GM19397 (cell line): ENCODE data around the gene SLC29A2.
A peak's percentile ranks its signal among the peaks of the same experiment; 100 is the strongest.
"Not testable (repeated sequence)": the region's sequence is repeated elsewhere in the genome, so short reads cannot be mapped to it uniquely, and the experiment has no call there.

Experiments
- ATAC-seq: cut with Tn5 transposase; IDR thresholded peaks from one replicate; pipeline ENCODE4 v1.9.1; 2021; ENCODE audit warnings: mild to moderate bottlenecking, moderate library complexity; ENCODE audit not compliant: unreplicated experiment

Gene SLC29A2

DNA sequence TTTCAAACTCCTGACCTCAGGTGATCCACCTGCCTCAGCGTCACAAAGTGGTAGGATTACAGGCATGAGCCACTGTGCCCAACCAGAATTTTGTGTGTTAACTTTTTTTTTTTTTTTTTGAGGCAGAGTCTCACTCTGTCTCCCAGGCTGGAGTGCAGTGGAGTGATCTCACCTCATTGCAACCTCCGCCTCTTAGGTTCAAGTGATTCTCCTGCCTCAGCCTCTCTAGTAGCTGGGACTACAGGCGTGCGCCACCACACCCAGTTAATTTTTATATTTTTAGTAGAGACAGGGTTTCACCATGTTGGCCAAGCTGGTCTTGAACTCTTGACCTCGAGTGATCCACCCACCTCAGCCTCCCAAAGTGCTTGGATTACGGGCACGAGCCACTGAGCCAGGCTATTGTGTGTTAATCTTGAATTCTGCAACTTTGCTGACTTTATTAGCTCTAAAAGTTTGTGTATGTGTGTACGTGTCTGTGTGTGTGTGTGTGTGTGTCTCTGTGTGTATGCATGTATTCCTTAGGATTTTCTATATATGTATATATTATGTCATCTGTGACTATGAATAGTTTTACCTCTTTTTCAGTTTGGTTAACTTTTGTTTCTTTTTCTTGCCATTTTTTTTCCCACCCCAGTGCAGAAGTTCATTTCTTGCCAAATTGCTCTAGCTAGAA, 20.9 kb downstream of the SLC29A2 start:
- ATAC-seq = not testable (repeated sequence)

DNA sequence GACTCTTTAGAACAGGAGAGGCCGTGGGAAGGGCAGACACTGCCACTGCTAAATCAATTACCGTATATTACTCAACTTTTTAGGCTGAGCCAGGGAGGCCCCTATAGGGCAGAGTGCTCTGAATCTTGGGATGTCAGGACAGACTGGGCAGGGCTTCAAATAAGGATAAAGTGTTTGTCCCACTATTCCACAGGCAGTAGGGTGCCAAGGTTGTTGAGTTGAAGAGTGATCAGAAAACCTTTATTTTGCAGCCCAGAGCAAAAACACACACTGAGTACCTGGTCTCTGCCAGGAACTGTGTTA, 22.5 kb downstream of the SLC29A2 start:
- ATAC-seq = no peak

DNA sequence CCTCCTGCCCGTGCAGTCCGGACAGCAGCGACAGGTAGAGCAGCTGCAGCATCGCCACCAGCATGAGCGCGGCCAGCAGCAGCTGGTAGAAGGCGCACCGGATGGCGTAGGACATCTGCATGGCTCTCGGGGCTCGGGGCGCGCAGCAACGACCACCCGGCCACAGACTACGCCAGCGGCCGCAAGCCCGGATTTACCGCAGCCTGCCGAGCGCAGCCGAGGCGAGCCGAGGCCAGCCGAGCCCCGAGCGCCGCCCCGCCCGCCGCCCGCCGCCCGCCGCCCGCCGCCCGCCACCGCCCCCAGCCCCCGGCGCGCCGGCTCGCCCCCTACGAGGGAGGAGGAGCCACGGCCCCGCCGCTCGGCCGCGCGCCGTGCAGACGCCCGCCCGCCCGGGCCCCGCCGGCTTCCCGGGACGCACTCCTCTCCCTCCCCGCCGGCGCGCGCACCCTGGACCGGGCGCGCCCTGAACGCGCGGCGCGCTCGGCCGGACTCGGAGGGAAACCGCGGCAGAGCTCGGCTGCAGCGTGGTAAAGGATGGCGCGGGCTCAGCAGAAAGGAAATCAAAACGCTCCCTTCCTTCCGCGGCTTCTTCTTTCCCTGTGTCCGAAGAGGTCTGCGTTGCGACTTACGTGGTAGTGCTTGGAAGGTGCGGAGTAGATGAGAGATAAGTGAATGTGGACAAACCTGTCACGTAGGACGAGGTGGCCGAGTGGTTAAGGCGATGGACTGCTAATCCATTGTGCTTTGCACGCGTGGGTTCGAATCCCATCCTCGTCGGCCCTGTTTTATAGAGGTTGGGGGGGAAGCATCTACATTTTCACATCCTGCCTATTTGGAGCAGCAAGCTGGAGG, 23.9 kb downstream of the SLC29A2 start, which contains the start of gene B4GAT1:
Gene B4GAT1 (minus strand): TSS at position 205 of the 852 bp plus-strand sequence. CDS start 84 bp downstream, at position 121.
- peak; percentile 47 for ATAC-seq

DNA sequence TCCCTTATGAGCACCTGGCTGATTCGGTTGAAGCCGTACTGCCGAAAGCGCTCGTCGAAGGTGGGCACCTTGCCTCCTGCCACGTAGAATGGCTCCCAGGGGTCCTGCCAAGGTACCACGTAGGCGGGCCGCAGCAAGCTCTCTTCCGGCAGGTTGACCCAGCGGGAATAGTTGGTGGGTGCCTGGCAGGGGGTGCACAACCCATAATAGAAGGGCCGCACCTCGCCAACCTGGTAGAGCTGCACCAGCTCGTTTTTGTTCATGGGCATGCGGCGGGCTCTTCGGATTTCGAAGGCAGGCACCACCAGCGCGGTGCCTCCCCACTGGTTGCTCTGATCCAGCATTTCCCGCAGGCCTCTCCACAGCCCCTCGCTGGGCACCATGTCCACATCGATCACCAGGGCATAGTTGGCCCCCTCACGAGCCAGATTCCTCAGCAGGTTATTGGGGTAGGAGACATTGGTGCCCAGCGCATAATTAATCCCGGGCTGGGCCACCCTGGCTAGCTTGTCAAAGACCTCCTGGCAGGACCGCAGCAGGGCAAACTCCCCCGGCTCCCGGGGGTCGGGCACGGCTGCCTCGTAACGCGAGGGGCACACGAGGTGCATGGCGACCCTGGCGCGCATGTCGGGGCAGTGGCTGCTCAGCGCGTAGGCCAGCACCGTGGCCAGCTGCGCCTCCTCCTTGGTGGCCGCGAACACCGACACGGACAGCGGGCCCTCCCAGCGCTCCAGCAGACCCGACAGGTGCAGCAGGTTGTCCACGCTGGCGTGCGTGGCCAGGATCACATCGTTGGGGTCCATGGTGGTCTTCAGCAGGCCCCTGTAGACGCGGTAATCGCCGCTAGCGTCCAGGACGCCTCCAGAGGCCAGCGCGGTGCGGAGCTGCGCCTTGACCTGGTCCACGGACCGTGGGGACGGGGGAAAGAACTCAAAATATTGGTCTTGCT, 24.8 kb downstream of the SLC29A2 start:
- no peak for ATAC-seq

DNA sequence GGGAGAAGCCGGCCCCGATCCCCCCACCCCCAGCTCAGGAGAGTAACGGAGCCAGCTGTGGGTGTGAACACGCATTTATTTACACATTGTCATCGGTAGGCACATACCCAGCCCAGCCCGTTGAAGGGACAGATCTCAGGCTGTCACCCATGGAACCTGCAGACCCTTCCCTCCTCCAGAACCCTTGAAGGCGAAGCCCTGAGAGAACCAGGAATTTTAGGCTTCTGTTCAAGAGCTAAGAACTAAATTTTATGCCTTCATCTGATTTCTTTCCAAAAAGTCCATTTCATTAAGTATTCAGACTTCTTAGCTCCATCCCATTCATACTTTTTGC, 26.3 kb downstream of the SLC29A2 start:
- peak; percentile 9 for ATAC-seq

DNA sequence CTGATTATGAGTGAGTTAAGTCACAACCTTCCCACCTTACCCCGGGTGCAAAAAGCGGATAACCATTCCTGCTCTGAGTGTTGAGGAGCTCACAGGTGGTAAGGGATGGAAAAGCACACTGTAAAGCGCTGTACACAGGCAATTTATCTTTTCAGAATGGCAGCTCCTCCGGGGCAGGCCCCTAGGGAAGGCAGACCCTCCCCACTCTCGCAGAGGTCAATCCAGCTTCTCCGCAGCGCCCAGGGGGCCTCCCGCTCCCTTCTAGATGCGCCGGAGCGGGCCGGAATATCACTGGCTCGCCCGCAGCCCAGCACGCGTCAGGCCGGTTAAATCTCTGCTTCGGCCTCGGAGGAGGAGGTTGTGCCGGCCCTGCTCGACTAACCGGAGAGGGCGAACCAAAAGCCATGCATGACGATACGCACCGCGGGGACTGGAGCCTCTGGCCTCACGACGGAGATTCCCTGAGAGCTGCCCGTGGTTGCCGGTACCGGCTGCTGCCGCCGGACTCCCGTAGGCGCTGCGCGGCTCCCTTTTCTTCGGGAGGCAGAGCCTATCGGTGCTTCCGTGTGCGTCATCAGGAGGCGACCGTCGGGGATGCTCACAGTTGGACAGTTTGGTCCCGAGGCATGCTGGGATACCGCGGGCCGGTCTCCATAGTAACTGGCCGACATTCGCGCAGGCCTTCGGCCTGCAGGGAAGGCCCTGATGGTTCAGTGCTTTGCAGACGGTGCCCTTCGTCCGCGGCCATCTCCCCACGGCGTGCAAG, 26.8 kb downstream of the SLC29A2 start, which contains the start of gene BRMS1:
Gene BRMS1 (minus strand): TSS at position 555 of the 766 bp plus-strand sequence. CDS start 2,870 bp downstream, outside the sequence.
- ATAC-seq = peak; percentile 66

DNA sequence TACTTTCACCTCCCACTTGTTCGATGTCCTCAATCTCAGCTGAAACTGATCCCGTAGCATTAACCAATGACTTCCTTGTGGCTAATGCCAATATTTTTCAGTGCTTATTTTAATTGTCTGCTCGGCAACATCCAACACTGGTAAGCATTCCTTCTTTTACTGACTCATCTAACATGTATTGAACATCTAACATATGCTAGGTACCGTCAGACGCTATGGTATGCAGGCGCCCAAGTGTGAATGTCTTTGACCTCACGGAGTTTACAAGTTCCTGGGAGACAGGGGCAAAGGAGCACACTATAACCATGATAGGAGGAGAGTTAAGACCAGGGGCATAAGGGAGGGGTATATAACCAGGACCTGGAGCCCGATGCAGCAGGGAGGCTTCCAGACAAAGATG, 28.4 kb downstream of the SLC29A2 start:
- ATAC-seq = no peak

DNA sequence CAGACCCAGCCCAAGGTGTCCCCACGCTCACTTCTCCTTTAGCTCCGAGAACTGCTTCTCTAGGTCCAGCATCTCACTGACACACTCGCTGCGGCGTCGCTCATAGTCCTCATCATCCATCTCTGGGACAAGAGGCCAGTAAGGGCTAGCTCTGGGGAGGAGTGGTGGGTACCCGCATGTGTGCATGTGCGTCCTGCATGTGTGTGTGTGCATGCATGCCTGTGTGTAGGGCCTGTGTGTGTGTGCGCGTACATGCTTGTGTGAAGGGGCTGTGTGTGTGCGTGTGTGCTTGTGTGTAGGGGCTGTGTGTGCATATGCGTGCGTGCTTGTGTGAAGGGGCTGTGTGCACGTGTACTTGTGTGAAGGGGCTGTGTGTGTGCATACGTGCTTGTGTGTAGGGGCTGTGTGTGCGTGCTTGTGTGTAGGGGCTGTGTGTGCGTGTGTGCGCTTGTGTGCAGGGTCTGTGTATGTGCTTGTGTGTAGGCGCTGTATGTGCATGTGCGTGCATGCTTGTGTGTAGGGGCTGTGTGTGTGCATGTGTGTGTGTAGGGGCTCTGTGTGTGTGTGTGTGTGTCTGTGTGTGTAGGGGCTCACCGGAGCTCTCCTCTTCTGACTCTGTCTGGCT, 29.9 kb downstream of the SLC29A2 start:
- ATAC-seq = no peak

DNA sequence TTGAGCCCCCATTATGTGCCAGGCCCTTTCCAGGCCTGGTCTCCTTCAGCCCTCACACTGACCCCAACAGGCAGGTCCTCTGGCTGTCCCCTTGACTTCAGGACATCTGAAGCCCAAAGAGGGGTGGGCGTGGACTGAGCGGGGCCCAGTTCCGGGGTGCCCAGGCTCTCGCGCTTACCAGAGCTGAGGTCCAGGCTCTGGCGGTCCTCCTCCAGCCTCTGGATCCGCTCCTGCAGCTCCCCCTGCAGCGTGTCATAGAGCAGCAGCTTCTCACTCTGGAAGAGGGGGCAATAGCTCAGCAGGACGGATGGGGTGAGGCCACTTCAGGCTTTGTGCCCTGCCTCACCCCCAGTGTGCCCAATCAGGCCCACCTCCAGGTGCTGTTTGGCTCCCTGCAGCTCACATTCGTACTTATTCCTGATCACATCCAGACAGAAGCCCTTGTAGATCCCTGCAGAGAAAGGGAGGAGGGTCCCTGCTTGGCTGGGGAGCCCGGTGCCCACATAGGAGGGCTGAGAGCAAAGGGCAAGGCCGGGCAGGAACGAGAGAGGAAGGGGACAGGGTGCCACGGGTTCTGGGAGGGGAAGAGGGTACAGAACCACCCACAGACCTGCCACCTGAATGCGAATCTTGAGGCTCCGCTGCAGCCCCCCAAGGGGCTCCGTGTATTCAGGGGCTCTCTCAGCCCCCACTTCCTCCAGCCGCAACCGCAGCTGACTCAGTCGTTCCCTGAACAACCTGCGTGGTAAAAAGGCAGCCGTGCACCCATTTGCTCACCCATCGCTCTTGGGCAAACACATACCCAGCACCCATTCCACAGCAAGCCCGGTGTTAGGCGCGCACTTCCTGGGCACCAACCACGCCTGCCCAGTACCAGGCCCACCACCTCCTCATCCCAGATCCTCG, 30.7 kb downstream of the SLC29A2 start:
- ATAC-seq = no peak

DNA sequence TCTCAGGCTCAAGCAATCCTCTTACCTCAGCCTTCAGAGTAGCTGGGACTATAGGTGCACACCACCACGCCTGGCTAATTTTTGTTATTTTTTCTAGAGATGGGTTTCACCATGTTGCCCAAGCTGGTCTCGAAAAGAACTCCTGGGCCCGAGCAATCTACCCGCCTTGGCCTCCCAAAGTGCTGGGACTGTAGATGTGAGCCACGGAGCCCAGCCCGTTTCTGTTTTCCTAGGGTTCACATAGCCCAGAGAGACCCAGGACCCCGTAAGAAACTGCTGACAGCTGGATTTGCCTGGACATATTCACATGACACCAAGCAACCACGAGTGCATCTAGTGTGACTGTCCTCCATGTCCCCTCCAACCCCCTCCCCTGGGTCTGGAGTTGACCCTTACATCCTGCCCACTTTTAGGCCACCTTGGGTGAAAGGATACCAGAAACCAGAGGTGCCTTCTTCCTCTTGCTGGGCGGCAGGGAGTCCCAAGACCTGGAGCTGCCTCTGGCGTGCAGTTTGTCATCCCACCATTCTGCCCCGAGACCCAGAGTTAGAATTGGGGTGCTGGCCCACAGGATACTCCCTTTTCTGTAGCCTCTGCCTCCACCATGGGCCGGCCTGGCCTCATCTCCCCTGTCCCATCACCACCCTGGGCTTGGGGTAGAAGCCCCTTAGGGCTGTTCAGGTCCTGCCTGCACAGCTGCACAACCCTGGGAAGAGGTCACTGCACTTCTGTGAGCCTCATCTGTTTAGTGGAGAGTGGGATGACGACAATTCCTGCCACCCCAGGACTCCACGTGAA, 31.7 kb downstream of the SLC29A2 start:
- ATAC-seq = no peak

DNA sequence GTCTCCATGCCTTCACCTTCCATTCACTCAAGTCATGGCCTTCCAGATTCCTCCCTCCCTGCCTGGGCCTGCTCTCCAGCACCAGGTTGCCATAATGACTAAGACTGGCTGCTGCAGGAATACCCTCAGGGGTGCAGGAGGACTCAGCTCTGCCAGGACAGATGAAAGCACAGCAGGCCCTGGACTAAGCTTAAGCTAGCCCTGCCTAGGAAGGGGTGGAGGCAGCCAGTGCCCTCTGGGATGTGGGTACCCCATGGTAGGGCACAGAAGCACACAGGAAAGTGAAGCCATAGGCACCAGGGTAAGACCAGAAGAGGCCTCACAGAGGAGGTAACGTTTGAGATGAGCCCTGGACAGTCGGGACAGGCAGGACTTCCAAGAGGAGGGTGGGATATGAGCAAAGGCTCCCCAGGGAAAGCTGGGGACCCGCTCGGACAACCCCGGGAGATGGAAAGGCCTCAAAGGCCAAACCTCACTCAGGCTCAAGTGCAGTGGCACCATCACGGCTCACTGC, 32.3 kb downstream of the SLC29A2 start:
- ATAC-seq = no peak

DNA sequence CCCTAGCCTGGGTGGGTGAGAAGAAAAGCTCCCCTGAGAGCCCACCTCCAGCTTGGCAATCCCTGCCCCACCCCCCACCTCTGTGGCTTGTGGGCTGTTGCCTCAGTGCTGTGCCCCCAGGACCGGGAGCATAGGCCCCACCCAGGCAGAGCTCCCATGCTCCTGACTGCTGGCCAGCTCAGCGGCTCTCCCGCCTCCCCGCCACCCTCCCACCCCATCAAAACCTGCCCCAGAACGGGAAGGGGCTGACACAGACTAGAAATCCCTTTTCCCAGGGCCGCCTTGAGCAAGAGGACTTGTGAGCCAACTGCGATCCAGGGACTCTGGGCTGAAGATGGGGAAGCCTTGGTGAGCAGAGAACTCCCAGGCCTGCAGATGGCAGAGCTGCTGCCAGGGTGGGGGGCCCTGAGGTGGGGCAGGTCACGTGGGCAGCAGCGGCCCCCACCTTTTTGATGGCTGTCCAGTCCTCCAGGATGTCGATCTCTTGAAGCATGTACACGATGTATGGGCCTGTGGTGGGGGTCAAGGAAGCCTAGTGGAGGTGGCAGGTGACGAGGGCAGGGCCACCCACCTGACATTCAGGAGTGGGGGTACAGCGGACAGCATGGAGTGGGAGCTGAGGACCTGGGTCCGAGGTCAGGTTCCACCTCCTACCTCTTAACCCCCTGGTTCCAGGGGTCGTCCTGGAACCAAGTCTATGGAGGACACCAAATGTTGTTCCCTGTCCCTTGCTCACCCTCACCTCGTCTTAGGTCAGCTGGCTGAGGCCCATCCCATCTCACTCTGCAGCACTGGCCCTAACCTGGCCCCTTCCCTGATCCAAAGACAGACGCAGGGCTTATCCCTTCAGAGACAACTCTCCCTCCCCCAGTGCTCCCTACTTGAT, 33.0 kb downstream of the SLC29A2 start:
- ATAC-seq = no peak

DNA sequence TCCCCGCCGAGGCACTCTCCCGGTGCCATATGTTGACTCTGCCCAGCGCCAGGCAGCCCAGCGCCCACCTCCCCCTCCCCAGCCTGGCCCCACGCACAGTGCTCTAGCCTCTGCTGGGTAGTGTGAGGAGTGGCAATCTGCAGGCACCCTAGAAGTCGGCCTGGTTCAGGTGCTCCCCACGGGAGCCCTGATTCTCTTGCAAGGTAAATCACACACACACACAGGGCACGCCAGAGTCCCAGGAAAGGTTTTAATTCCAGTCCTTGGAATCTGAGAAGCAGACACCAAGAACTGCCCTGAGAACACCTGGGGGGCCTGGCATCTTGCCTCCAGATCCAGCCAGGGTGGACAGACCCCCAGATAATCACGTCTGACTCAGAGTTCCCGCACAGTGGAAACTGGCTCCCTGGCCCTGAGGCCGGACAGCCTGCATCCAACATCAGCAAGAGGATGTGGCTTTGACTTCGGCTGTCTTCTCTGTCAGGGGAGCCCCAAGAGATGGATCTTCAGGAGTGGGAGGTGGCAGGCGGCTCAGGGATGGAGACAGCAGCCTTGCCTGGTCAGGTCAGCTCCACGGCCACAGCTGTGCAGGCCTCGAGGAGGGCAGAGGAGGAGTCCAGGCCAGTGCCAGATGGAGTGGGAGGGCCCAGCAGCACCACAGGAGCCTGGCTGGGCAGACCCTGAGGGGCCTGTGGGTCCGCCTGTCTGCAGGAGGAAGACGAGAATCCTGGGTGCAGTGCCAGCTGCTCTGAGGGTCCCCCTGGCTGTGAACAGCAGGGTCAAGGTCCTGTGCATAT, 34.3 kb downstream of the SLC29A2 start:
- ATAC-seq = no peak

DNA sequence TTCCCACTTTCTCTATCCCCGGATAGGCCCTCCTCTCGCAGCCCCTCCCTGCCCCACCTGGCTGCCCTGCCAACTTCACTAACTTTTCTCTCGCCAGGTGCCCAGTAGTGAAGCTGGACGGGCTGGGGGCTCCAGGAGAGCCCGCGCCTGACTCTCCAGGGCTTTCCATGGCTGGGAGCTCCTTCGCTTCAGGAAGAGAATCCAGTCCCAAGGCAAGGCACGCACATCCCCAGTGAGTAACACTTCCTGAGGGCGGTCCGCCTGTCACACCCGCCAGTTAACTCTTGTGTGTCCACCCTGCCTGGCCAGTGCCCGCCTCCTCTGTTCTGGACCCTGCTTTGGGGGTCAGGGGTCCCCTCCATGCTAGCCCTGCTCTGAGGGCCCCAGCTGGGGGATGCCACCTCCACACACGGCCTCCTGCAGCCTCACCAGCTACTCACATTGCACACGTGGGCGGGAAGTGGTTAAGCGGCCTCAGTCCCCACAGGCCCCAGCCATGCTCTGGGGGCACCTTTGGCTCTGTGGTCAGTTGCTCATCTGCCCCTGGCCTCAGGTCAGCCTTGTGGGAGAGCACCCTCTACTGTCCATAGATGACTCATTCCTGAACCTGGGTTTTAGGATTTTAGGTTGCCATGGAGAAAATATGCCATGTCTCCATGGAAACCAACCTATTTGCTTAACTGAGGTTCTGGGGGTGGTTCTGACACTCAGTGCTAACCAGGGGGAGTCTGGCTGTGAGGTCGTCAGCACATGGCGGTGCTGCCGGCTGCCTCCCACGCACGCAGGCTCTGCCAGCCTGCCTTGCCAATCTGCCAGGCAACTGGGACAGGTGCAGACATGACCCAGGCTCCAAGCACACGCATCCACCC, 35.1 kb downstream of the SLC29A2 start, which contains the start of gene RIN1:
Gene RIN1 (minus strand): TSS at position 201 of the 869 bp plus-strand sequence. CDS start 32 bp downstream, at position 169.
- ATAC-seq = peak; percentile 56
